ENCODE data around the gene MASTL. TPM values are rescaled to one million over a fixed set of nuclear protein-coding genes. Genes with fewer than 3 reads are reported as not detected.

MASTL gene
- total and polyA plus RNA-seq, 2 experiments from 2014 or later = 28.2 to 43.1 TPM

DNA sequence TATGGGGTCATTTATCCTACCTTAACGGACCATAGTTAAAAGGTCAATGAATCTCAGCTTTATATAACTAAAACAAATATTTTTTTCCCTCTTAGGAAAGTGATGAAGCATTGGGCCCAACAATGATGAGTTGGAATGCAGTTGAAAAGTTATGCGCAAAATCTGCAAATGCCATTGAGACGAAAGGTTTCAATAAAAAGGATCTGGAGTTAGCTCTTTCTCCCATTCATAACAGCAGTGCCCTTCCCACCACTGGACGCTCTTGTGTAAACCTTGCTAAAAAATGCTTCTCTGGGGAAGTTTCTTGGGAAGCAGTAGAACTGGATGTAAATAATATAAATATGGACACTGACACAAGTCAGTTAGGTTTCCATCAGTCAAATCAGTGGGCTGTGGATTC lies 14.7 kb downstream of the MASTL start (continued):
- TF ChIP-seq, protein P1, sequence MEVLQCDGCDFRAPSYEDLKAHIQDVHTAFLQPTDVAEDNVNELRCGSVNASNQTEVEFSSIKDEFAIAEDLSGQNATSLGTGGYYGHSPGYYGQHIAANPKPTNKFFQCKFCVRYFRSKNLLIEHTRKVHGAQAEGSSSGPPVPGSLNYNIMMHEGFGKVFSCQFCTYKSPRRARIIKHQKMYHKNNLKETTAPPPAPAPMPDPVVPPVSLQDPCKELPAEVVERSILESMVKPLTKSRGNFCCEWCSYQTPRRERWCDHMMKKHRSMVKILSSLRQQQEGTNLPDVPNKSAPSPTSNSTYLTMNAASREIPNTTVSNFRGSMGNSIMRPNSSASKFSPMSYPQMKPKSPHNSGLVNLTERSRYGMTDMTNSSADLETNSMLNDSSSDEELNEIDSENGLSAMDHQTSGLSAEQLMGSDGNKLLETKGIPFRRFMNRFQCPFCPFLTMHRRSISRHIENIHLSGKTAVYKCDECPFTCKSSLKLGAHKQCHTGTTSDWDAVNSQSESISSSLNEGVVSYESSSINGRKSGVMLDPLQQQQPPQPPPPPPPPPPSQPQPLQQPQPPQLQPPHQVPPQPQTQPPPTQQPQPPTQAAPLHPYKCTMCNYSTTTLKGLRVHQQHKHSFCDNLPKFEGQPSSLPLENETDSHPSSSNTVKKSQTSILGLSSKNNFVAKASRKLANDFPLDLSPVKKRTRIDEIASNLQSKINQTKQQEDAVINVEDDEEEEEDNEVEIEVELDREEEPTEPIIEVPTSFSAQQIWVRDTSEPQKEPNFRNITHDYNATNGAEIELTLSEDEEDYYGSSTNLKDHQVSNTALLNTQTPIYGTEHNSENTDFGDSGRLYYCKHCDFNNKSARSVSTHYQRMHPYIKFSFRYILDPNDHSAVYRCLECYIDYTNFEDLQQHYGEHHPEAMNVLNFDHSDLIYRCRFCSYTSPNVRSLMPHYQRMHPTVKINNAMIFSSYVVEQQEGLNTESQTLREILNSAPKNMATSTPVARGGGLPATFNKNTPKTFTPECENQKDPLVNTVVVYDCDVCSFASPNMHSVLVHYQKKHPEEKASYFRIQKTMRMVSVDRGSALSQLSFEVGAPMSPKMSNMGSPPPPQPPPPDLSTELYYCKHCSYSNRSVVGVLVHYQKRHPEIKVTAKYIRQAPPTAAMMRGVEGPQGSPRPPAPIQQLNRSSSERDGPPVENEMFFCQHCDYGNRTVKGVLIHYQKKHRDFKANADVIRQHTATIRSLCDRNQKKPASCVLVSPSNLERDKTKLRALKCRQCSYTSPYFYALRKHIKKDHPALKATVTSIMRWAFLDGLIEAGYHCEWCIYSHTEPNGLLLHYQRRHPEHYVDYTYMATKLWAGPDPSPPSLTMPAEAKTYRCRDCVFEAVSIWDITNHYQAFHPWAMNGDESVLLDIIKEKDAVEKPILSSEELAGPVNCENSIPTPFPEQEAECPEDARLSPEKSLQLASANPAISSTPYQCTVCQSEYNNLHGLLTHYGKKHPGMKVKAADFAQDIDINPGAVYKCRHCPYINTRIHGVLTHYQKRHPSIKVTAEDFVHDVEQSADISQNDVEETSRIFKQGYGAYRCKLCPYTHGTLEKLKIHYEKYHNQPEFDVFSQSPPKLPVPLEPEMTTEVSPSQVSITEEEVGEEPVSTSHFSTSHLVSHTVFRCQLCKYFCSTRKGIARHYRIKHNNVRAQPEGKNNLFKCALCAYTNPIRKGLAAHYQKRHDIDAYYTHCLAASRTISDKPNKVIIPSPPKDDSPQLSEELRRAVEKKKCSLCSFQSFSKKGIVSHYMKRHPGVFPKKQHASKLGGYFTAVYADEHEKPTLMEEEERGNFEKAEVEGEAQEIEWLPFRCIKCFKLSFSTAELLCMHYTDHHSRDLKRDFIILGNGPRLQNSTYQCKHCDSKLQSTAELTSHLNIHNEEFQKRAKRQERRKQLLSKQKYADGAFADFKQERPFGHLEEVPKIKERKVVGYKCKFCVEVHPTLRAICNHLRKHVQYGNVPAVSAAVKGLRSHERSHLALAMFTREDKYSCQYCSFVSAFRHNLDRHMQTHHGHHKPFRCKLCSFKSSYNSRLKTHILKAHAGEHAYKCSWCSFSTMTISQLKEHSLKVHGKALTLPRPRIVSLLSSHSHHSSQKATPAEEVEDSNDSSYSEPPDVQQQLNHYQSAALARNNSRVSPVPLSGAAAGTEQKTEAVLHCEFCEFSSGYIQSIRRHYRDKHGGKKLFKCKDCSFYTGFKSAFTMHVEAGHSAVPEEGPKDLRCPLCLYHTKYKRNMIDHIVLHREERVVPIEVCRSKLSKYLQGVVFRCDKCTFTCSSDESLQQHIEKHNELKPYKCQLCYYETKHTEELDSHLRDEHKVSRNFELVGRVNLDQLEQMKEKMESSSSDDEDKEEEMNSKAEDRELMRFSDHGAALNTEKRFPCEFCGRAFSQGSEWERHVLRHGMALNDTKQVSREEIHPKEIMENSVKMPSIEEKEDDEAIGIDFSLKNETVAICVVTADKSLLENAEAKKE (CRISPR knock-in tag; IDR thresholded peaks at IDR 0.05) = no peak
- TF ChIP-seq, protein P2, sequence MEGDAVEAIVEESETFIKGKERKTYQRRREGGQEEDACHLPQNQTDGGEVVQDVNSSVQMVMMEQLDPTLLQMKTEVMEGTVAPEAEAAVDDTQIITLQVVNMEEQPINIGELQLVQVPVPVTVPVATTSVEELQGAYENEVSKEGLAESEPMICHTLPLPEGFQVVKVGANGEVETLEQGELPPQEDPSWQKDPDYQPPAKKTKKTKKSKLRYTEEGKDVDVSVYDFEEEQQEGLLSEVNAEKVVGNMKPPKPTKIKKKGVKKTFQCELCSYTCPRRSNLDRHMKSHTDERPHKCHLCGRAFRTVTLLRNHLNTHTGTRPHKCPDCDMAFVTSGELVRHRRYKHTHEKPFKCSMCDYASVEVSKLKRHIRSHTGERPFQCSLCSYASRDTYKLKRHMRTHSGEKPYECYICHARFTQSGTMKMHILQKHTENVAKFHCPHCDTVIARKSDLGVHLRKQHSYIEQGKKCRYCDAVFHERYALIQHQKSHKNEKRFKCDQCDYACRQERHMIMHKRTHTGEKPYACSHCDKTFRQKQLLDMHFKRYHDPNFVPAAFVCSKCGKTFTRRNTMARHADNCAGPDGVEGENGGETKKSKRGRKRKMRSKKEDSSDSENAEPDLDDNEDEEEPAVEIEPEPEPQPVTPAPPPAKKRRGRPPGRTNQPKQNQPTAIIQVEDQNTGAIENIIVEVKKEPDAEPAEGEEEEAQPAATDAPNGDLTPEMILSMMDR (conservative IDR thresholded peaks at IDR 0.05; ENCODE audit: low read depth in 2 of 2) = no peak
- TF ChIP-seq JUNB (IDR thresholded peaks at IDR 0.05; ENCODE audit: unreplicated experiment) = no peak

DNA sequence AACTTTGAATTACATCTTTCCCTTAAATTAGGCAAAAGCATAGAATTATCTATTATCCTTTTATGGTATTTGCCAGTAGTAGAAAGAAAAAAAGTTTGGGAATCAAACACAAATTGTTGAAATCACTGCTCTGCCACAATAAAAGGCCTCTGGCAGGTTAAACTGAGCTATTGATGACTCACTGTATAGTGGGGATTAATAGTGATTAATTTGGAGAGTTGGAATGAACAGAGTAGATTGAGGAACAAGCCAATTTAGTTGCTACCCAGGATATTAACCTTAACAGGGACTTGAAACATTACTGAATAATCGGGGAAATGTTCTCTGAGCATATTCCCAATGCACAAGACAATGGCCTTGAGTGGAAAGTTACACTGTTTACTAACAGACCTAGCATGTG lies 33.1 kb downstream of the MASTL start:
- Histone ChIP-seq H2AFZ (no peak overlapping the region), H3K27ac (ENCODE audit: low read depth) (no peak overlapping the region), H3K79me2 (replicated peaks; ENCODE audit: insufficient read depth) (no peaks in the 10 kb centered on the region), H4K20me1 (replicated peaks; ENCODE audit: insufficient read depth) (peaks cover 3% of the 10 kb centered on the region; the same call in 1 of the 2 replicates), H3K4me1 (ENCODE audit: insufficient read depth) (no peaks in the 10 kb centered on the region), H3K27me3 (ENCODE audit: insufficient read depth) (no peaks in the 10 kb centered on the region), H3K4me2 (no peak overlapping the region), H3K4me3 (no peak overlapping the region), H3F3A (replicated peaks; ENCODE audit: low read depth) (no peaks in the 10 kb centered on the region), H3K36me3 (ENCODE audit: insufficient read depth) (peaks cover 28% of the 10 kb centered on the region), H3K9me2 (ENCODE audit: insufficient read depth) (no peaks in the 10 kb centered on the region)
- peaks cover 34% of the 10 kb centered on the region for H3K36me3 Mint-ChIP-seq (ENCODE audit: low read depth)
- DNase-seq (ENCODE audit: low spot score) = no peak
- no peak overlapping the region for H3K4me3 Mint-ChIP-seq
- H3K9me3 Mint-ChIP-seq = no peaks in the 10 kb centered on the region
- H3K4me1 Mint-ChIP-seq = no peaks in the 10 kb centered on the region
- H3K27ac Mint-ChIP-seq = no peak overlapping the region
- H3K27me3 Mint-ChIP-seq (ENCODE audit: insufficient read depth, low read depth, poor library complexity) = no peaks in the 10 kb centered on the region
- no peak for ATAC-seq
- TF ChIP-seq, protein P2 (conservative IDR thresholded peaks at IDR 0.05; ENCODE audit: low read depth in 2 of 2) = no peak
- TF ChIP-seq, protein P1 (CRISPR knock-in tag; IDR thresholded peaks at IDR 0.05) = no peak

Measured in GM23338 (cell line).